HG03097 (cell line): ENCODE measurements around the gene PHF14.

ENCODE experiments used
- ATAC-seq: cut with Tn5 transposase; IDR thresholded peaks from one replicate; pipeline ENCODE4 v1.9.1; 2021; ENCODE audit not compliant: unreplicated experiment, low FRiP score

PHF14 gene

DNA sequence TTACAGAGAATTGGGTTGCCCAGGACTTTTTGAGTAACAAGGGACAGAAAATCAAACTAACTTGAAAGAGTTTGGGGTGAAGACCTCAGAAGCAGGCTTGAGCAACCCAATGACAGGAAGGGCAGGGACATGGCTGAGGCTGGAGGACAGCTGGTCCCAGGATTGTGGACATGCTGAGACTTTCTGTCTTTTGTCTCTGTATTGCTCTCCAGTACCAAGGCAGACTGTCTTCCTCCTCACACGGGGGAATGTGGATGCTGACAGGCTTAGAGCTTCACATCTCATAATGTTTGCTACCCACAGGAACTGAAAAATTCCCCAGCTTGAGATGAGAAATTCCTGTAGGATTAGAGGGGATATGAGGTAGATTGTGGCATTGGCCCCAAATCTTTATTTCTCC lies 229.6 kb downstream of the PHF14 start:
- ATAC-seq = no peak

GRCh38 chr7:11203683-11204082 lies 230.0 kb downstream of the PHF14 start:
- no peak for ATAC-seq

- no peak for ATAC-seq
Measured at GRCh38 chr7:11206177-11206899, 232.7 kb downstream of the PHF14 start.

- no peak for ATAC-seq
Measured at GRCh38 chr7:11207565-11207964, 233.9 kb downstream of the PHF14 start.

GRCh38 chr7:11208883-11209465 lies 235.3 kb downstream of the PHF14 start:
- no peak for ATAC-seq

- no peak for ATAC-seq
Measured at GRCh38 chr7:11210374-11210773, 236.7 kb downstream of the PHF14 start.

DNA sequence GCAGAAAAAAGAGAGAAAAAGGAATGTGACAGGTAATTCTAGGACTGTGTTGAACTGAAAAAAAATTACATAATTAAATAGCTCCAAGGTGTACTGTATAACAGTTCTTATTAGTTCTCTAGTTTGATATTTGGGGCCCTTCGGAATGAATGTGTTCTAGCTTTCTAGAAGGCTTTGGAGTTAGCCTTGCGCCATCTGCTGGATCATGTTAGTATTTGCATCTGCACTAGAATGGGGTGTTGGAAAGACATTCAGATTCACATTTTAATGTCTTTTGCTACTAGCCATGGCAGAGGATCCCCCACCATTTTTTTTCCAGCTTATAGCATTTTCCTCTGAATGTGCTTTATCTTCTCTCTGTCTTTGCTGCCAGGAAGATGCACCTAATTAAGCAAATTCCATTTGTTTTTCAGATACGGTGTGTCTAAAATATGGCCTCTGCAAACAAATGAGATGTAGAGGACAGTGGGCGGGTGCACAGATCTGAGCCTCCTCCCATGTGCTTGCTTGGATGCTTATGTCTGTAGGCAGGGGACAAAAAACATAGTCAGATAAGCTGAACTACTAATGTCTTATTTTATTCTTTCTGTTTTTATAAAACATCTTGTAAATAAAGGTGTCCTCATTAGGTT lies 238.5 kb downstream of the PHF14 start:
- no peak for ATAC-seq

DNA sequence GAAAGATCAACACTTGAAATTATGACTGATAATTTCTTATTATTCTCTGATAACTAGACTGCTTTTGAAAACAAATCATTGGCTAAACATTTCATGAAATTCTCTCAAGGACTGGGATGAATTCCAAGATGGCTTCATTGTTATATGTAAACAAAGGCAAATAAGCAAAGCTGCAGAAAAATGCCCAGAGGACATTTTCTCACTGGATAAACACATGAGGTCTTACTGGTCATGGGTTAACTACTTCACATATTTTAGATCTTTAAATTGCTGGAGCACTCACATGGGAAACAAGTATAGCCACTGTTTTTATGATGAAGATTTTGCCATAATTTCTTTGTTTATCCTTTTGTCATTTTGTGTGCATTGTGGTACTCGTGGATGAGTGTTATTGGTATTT lies 239.1 kb downstream of the PHF14 start:
- ATAC-seq = no peak

- no peak for ATAC-seq
Measured at GRCh38 chr7:11213266-11213665, 239.6 kb downstream of the PHF14 start.

DNA sequence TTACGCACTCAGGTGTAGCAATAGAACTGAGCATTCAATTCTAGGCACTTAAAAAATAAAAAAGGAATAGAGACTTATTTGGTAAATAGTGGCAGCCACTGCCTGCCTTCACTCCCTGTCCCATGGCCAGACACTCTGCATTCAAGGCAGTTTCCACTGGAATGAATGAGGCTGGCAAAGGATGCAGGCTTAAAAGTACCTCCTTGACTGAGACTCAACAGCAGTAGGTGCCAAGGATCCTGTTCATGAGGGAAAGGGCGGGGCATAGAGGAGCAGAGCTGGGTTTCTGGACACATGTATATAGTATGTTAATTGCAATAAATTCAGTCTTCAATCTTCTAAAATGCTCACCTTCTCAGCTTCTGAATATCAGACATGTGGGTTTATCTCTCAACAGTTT lies 242.6 kb downstream of the PHF14 start:
- ATAC-seq = no peak

GRCh38 chr7:11217848-11218565 lies 244.3 kb downstream of the PHF14 start:
- ATAC-seq = no peak
